ENCODE data around the gene ZIC2.

The ZIC2 gene

GRCh38 chr13:99984461-99985240 lies 3.1 kb downstream of the ZIC2 start:
- in situ Hi-C loops (cut with MboI; ENCODE audit: low sequenced_read_pairs) = no loop called here

- in situ Hi-C loops (cut with MboI; ENCODE audit: low sequenced_read_pairs) = no loop called here
Observed at GRCh38 chr13:99985241-99985874, 3.8 kb downstream of the ZIC2 start.

GRCh38 chr13:99985886-99986527 lies 4.4 kb downstream of the ZIC2 start:
- in situ Hi-C loops (cut with MboI; ENCODE audit: low sequenced_read_pairs) = no loop called here

GRCh38 chr13:99986741-99987140 lies 5.2 kb downstream of the ZIC2 start:
- in situ Hi-C loops (cut with MboI; ENCODE audit: low sequenced_read_pairs) = no loop called here

- in situ Hi-C loops (cut with MboI; ENCODE audit: low sequenced_read_pairs) = no loop called here
Observed at GRCh38 chr13:99987154-99988019, 5.8 kb downstream of the ZIC2 start.

- in situ Hi-C loops (cut with MboI; ENCODE audit: low sequenced_read_pairs) = no loop called here
Observed at GRCh38 chr13:99988529-99989275, 7.1 kb downstream of the ZIC2 start.

GRCh38 chr13:99989276-99990125 lies 7.9 kb downstream of the ZIC2 start:
- in situ Hi-C loops (cut with MboI; ENCODE audit: low sequenced_read_pairs) = no loop called here

- in situ Hi-C loops (cut with MboI; ENCODE audit: low sequenced_read_pairs) = no loop called here
Observed at GRCh38 chr13:99990126-99990977, 8.8 kb downstream of the ZIC2 start.

- in situ Hi-C loops (cut with MboI; ENCODE audit: low sequenced_read_pairs) = no loop called here
Observed at GRCh38 chr13:99991013-99991827, 9.6 kb downstream of the ZIC2 start.

- in situ Hi-C loops (cut with MboI; ENCODE audit: low sequenced_read_pairs) = no loop called here
Observed at GRCh38 chr13:99991828-99992775, 10.5 kb downstream of the ZIC2 start.

GRCh38 chr13:99992949-99993351 lies 11.4 kb downstream of the ZIC2 start:
- in situ Hi-C loops (cut with MboI; ENCODE audit: low sequenced_read_pairs) = no loop called here

- in situ Hi-C loops (cut with MboI; ENCODE audit: low sequenced_read_pairs) = no loop called here
Observed at GRCh38 chr13:99993660-99994637, 12.4 kb downstream of the ZIC2 start.

GRCh38 chr13:99994638-99995020 lies 13.0 kb downstream of the ZIC2 start:
- in situ Hi-C loops (cut with MboI; ENCODE audit: low sequenced_read_pairs) = no loop called here

GRCh38 chr13:99995104-99995588 lies 13.6 kb downstream of the ZIC2 start:
- in situ Hi-C loops (cut with MboI; ENCODE audit: low sequenced_read_pairs) = no loop called here

Measured in HL-60/S4 treated with phorbol 12-myristate 13-acetate at 8.2 ng/mL for 4 days and 3 days (cell line).